CD4-positive, alpha-beta memory T cell (primary cell): ENCODE results near the gene CNGB1. TPM values are rescaled to one million over a fixed set of nuclear protein-coding genes. Genes with fewer than 3 reads are reported as not detected.
"Not testable (repeated sequence)": the region's sequence is repeated elsewhere in the genome, so short reads cannot be mapped to it uniquely, and the experiment has no call there.

Experiments
- CTCF ChIA-PET: fragments of 350-600 bp; sonication (Branson Sonifier 250); formaldehyde crosslinking; loops from one replicate; lab custom pipeline; 2021; ENCODE audit warnings: inconsistent platforms; ENCODE audit not compliant: partially characterized antibody; lab: Charles Lee
- POLR2A ChIA-PET: fragments of 350-600 bp; sonication (Branson Sonifier 250); formaldehyde crosslinking; loops from one replicate; lab custom pipeline; 2021; ENCODE audit not compliant: partially characterized antibody; lab: Charles Lee
- DNase-seq, 5 donors: peaks; one replicate each; pipeline versions ENCODE4 v3.0.0 to v3.0.0-alpha.2; 2020 to 2022; ENCODE audit warnings: mixed read lengths in 1 of 5
- H3K27ac ChIP-seq: one replicate; pipeline ENCODE4 v1.7.0; 2013; ENCODE audit warnings: low read depth, low read length
- H3K27me3 ChIP-seq: 2 replicates; pipeline ENCODE4 v1.7.0; 2013; ENCODE audit warnings: mild to moderate bottlenecking, low read length, moderate library complexity; ENCODE audit not compliant: insufficient read depth
- H3K36me3 ChIP-seq: 2 replicates; pipeline ENCODE4 v1.7.0; 2013; ENCODE audit warnings: mild to moderate bottlenecking, low read length, moderate library complexity; ENCODE audit not compliant: insufficient read depth
- H3K4me1 ChIP-seq: 2 replicates; pipeline ENCODE4 v1.7.0; 2013; ENCODE audit warnings: mild to moderate bottlenecking, low read length, moderate library complexity; ENCODE audit not compliant: insufficient read depth
- H3K4me3 ChIP-seq, 2 donors: one replicate each; pipeline ENCODE4 v1.7.0; 2013; ENCODE audit warnings: low read length in 2 of 2, mild to moderate bottlenecking in 1 of 2
- H3K9me3 ChIP-seq, 2 donors: one replicate each; pipeline ENCODE4 v1.7.0; 2013; ENCODE audit warnings: low read length in 2 of 2, control low read depth in 1 of 2; ENCODE audit not compliant: control insufficient read depth in 1 of 2
- H3K27ac Mint-ChIP-seq, 7 donors: one replicate each; pipeline ENCODE4 v1.8.0; 2020 to 2021; ENCODE audit warnings: mixed read lengths in 7 of 7, mild to moderate bottlenecking in 6 of 7, inconsistent platforms in 3 of 7, moderate library complexity in 3 of 7
- H3K27me3 Mint-ChIP-seq, 2 donors: one replicate each; pipeline ENCODE4 v1.8.0; 2020 to 2021; ENCODE audit warnings: mixed read lengths in 2 of 2
- H3K36me3 Mint-ChIP-seq, 2 donors: one replicate each; pipeline ENCODE4 v1.8.0; 2020 to 2021; ENCODE audit warnings: mixed read lengths in 2 of 2, inconsistent platforms in 1 of 2, mild to moderate bottlenecking in 1 of 2
- H3K4me1 Mint-ChIP-seq, 4 donors: one replicate each; pipeline ENCODE4 v1.8.0; 2020 to 2021; ENCODE audit warnings: mixed read lengths in 4 of 4, mild to moderate bottlenecking in 1 of 4
- H3K4me3 Mint-ChIP-seq, 8 donors: one replicate each; pipeline ENCODE4 v1.8.0; 2020 to 2021; ENCODE audit warnings: mixed read lengths in 8 of 8, mild to moderate bottlenecking in 7 of 8, moderate library complexity in 6 of 8, inconsistent platforms in 3 of 8
- H3K9me3 Mint-ChIP-seq, 8 donors: one replicate each; pipeline ENCODE4 v1.8.0; 2020 to 2021; ENCODE audit warnings: mixed read lengths in 8 of 8, mild to moderate bottlenecking in 5 of 8, inconsistent platforms in 3 of 8, moderate library complexity in 1 of 8
- intact Hi-C: fragments of 100-400 bp; cut with micrococcal nuclease; formaldehyde crosslinking; loops from one replicate; pipeline ENCODE4 v1.15.1; 2023
- polyA plus RNA-seq, 2 donors: library from polyadenylated mRNA; unstranded; fragments of 300-500 nt; fragmentation: Illumina TruSeq; gene quantifications; one replicate each; pipeline ENCODE4 v1.2.3, GENCODE V29; 2021
- total RNA-seq, 2 experiments: library from RNA; stranded (reverse); gene quantifications; one replicate each; pipeline ENCODE4 v1.2.3, GENCODE V29; 2021

CNGB1 gene
- total and polyA plus RNA-seq, 4 experiments from 2014 or later, result not detected

GRCh38 chr16:57949013-57949412 is 21.9 kb downstream of the CNGB1 start:
- Mint-ChIP-seq H3K9me3 (peaks cover 0 to 2% (median 0%) of the 10 kb centered on the region in 8 donors), H3K4me1 (no peaks in the 10 kb centered on the region), H3K27ac (no peak overlapping the region), H3K4me3 (no peak overlapping the region), H3K36me3 (no peaks in the 10 kb centered on the region), H3K27me3 (peaks cover 0 to 3% of the 10 kb centered on the region in 2 donors)
- Histone ChIP-seq H3K9me3 (no peaks in the 10 kb centered on the region), H3K27ac (no peak overlapping the region), H3K36me3 (no peaks in the 10 kb centered on the region), H3K4me1 (no peaks in the 10 kb centered on the region), H3K27me3 (no peaks in the 10 kb centered on the region), H3K4me3 (no peak overlapping the region)
- ChIA-PET CTCF (no interaction called here), POLR2A (no interaction called here)
- intact Hi-C loops, result no loop called here
- no peak for DNase-seq

- ChIA-PET CTCF (no interaction called here), POLR2A (no interaction called here)
- H3K4me3 Mint-ChIP-seq, result no peak overlapping the region
- DNase-seq, result no peak
- peaks cover 0 to 2% (median 0%) of the 10 kb centered on the region in 8 donors for H3K9me3 Mint-ChIP-seq
- no peak overlapping the region for H3K27ac ChIP-seq
- H3K4me1 ChIP-seq, result no peaks in the 10 kb centered on the region
- H3K27me3 ChIP-seq, result no peaks in the 10 kb centered on the region
- H3K36me3 Mint-ChIP-seq, result no peaks in the 10 kb centered on the region
- no peaks in the 10 kb centered on the region for H3K9me3 ChIP-seq
- H3K4me1 Mint-ChIP-seq, result no peaks in the 10 kb centered on the region
- H3K27ac Mint-ChIP-seq, result no peak overlapping the region
- no peak overlapping the region for H3K4me3 ChIP-seq
- intact Hi-C loops, result no loop called here
- peaks cover 0 to 2% of the 10 kb centered on the region in 2 donors for H3K27me3 Mint-ChIP-seq
- no peaks in the 10 kb centered on the region for H3K36me3 ChIP-seq
Measured at GRCh38 chr16:57948027-57948426, 22.9 kb downstream of the CNGB1 start.

DNA sequence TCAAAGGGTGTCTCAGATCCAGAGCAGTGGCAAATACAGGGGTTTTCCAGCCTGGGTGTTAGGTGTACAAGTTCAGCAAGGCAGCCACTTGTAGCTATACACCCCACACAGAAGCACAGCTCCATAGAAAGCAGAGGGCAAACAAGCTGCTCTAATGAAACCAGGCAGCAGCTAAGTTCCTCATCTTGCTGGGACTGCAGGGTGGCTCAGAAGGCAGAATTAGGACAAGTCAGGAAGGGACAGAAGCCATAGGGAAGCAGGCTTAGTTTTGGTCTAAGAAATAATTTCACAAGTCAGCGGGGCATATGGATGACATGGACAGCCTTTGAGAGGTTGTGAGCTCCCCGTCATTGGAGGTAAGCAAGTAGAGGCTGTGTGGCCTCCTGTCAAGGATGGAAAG is 23.7 kb downstream of the CNGB1 start:
- no peak overlapping the region for H3K27ac Mint-ChIP-seq
- H3K9me3 ChIP-seq, result no peaks in the 10 kb centered on the region
- H3K4me3 ChIP-seq, result no peak overlapping the region
- CTCF ChIA-PET, result no interaction called here
- H3K36me3 Mint-ChIP-seq, result no peaks in the 10 kb centered on the region
- H3K27me3 Mint-ChIP-seq, result peaks cover 0 to 2% of the 10 kb centered on the region in 2 donors
- H3K9me3 Mint-ChIP-seq, result peaks cover 0 to 2% (median 0%) of the 10 kb centered on the region in 8 donors
- POLR2A ChIA-PET, result no interaction called here
- DNase-seq, result no peak
- intact Hi-C loops, result no loop called here
- H3K27ac ChIP-seq, result no peak overlapping the region
- H3K4me1 ChIP-seq, result no peaks in the 10 kb centered on the region
- H3K36me3 ChIP-seq, result no peaks in the 10 kb centered on the region
- no peaks in the 10 kb centered on the region for H3K27me3 ChIP-seq
- no peak overlapping the region for H3K4me3 Mint-ChIP-seq
- H3K4me1 Mint-ChIP-seq, result no peaks in the 10 kb centered on the region

- Histone ChIP-seq H3K9me3 (no peaks in the 10 kb centered on the region), H3K27me3 (no peaks in the 10 kb centered on the region), H3K27ac (no peak overlapping the region), H3K4me1 (no peaks in the 10 kb centered on the region), H3K36me3 (no peaks in the 10 kb centered on the region), H3K4me3 (no peak overlapping the region)
- Mint-ChIP-seq H3K27ac (no peak overlapping the region), H3K9me3 (peaks cover 0 to 2% (median 0%) of the 10 kb centered on the region in 8 donors), H3K4me1 (no peaks in the 10 kb centered on the region), H3K36me3 (no peaks in the 10 kb centered on the region), H3K27me3 (peaks cover 0 to 3% of the 10 kb centered on the region in 2 donors), H3K4me3 (no peak overlapping the region)
- no peak for DNase-seq
- ChIA-PET CTCF (no interaction called here), POLR2A (no interaction called here)
- intact Hi-C loops, result no loop called here
Measured at GRCh38 chr16:57946181-57946801, 24.6 kb downstream of the CNGB1 start.

GRCh38 chr16:57945740-57946138 is 25.2 kb downstream of the CNGB1 start:
- Histone ChIP-seq H3K36me3 (no peaks in the 10 kb centered on the region), H3K4me1 (no peaks in the 10 kb centered on the region), H3K4me3 (no peak overlapping the region), H3K27me3 (no peaks in the 10 kb centered on the region), H3K27ac (no peak overlapping the region), H3K9me3 (no peaks in the 10 kb centered on the region)
- ChIA-PET CTCF (no interaction called here), POLR2A (no interaction called here)
- peaks cover 0 to 3% of the 10 kb centered on the region in 2 donors for H3K27me3 Mint-ChIP-seq
- peaks cover 0 to 2% (median 0%) of the 10 kb centered on the region in 8 donors for H3K9me3 Mint-ChIP-seq
- DNase-seq, result no peak
- H3K4me3 Mint-ChIP-seq, result no peak overlapping the region
- H3K36me3 Mint-ChIP-seq, result no peaks in the 10 kb centered on the region
- intact Hi-C loops, result no loop called here
- peak overlapping the region in 1 of 7 donors; percentile 61 for H3K27ac Mint-ChIP-seq
- no peaks in the 10 kb centered on the region for H3K4me1 Mint-ChIP-seq

GRCh38 chr16:57944970-57945739 is 25.8 kb downstream of the CNGB1 start:
- Mint-ChIP-seq H3K9me3 (peaks cover 0 to 2% (median 0%) of the 10 kb centered on the region in 8 donors), H3K36me3 (no peaks in the 10 kb centered on the region), H3K4me3 (no peak overlapping the region), H3K4me1 (no peaks in the 10 kb centered on the region), H3K27ac (no peak overlapping the region), H3K27me3 (peaks cover 0 to 3% of the 10 kb centered on the region in 2 donors)
- H3K27ac ChIP-seq, result no peak overlapping the region
- no peaks in the 10 kb centered on the region for H3K4me1 ChIP-seq
- intact Hi-C loops, result no loop called here
- no peaks in the 10 kb centered on the region for H3K9me3 ChIP-seq
- H3K36me3 ChIP-seq, result no peaks in the 10 kb centered on the region
- CTCF ChIA-PET, result no interaction called here
- no peak overlapping the region for H3K4me3 ChIP-seq
- H3K27me3 ChIP-seq, result no peaks in the 10 kb centered on the region
- POLR2A ChIA-PET, result no interaction called here
- no peak for DNase-seq

GRCh38 chr16:57943381-57943780 is 27.5 kb downstream of the CNGB1 start:
- H3K4me3 ChIP-seq, POLR2A ChIA-PET, H3K27me3 Mint-ChIP-seq, H3K27ac ChIP-seq, H3K9me3 Mint-ChIP-seq, H3K27me3 ChIP-seq, H3K4me1 ChIP-seq, H3K36me3 ChIP-seq, H3K27ac Mint-ChIP-seq, DNase-seq, H3K4me3 Mint-ChIP-seq, H3K4me1 Mint-ChIP-seq, H3K36me3 Mint-ChIP-seq, H3K9me3 ChIP-seq, CTCF ChIA-PET, intact Hi-C loops: not testable (repeated sequence)
